ENCODE data around the gene TIMM29.
A peak's percentile ranks its signal among the peaks of the same experiment; 100 is the strongest.

TIMM29 gene

GRCh38 chr19:10928563-10929401, at the start of gene TIMM29, which contains the start of gene YIPF2:
TIMM29 (plus strand) TSS chr19:10928811; CDS start chr19:10928823, 12 bp downstream.
YIPF2 (minus strand) TSS chr19:10928639; CDS start chr19:10928410, 229 bp downstream.
- DNase-seq = peak; percentile 93

- no peak for DNase-seq
These were observed 47.1 kb upstream of the TIMM29 start for GRCh38 chr19:10881403-10882107.

GRCh38 chr19:10882108-10882457, 46.5 kb upstream of the TIMM29 start:
- DNase-seq = no peak

- DNase-seq = no peak
These were observed 44.3 kb upstream of the TIMM29 start for GRCh38 chr19:10884274-10884673.

- DNase-seq = no peak
These were observed 43.1 kb upstream of the TIMM29 start for GRCh38 chr19:10885201-10886169.

- DNase-seq = no peak
These were observed 40.8 kb upstream of the TIMM29 start for GRCh38 chr19:10887616-10888367.

- no peak for DNase-seq
These were observed 40.2 kb upstream of the TIMM29 start for GRCh38 chr19:10888421-10888866.

GRCh38 chr19:10889880-10890279, 38.7 kb upstream of the TIMM29 start:
- DNase-seq = no peak

- no peak for DNase-seq
These were observed 37.1 kb upstream of the TIMM29 start for GRCh38 chr19:10891405-10892086.

GRCh38 chr19:10892256-10892655, 36.4 kb upstream of the TIMM29 start:
- no peak for DNase-seq

- no peak for DNase-seq
These were observed 33.7 kb upstream of the TIMM29 start for GRCh38 chr19:10894911-10895213.

- DNase-seq = no peak
These were observed 33.2 kb upstream of the TIMM29 start for GRCh38 chr19:10895363-10895762.

- DNase-seq = no peak
These were observed 32.7 kb upstream of the TIMM29 start for GRCh38 chr19:10895920-10896319.

GRCh38 chr19:10896851-10897526, 31.6 kb upstream of the TIMM29 start:
- DNase-seq = no peak

- no peak for DNase-seq
These were observed 30.0 kb upstream of the TIMM29 start for GRCh38 chr19:10898633-10899032.

- DNase-seq = no peak
These were observed 29.4 kb upstream of the TIMM29 start for GRCh38 chr19:10899151-10899653.

- no peak for DNase-seq
These were observed 20.7 kb upstream of the TIMM29 start for GRCh38 chr19:10907925-10908324.

- no peak for DNase-seq
These were observed 20.1 kb upstream of the TIMM29 start for GRCh38 chr19:10908380-10908960.

- DNase-seq = no peak
These were observed 16.8 kb upstream of the TIMM29 start for GRCh38 chr19:10911579-10912363.

GRCh38 chr19:10912619-10913018, 16.0 kb upstream of the TIMM29 start:
- no peak for DNase-seq
